GM23338 (cell line): Measurements from ENCODE around the gene CDR2. TPM values are rescaled to one million over a fixed set of nuclear protein-coding genes. Genes with fewer than 3 reads are reported as not detected.

Source experiments
- ATAC-seq: fragments of 200-7000 bp; cut with Tn5 transposase; 3 replicates; pipeline ENCODE4 v1.9.1; 2020
- DNase-seq: peaks from one replicate; pipeline ENCODE4 v3.0.0-alpha.2; 2015; ENCODE audit warnings: low spot score
- H2AFZ ChIP-seq: fragments of 200-600 bp; sonication (generic); 2 replicates; pipeline ENCODE4 v1.8.0; 2016; ENCODE audit warnings: antibody characterized with exemption, mild to moderate bottlenecking, moderate library complexity
- H3F3A ChIP-seq: fragments of 200-600 bp; sonication (generic); replicated peaks from 2 replicates; pipeline ENCODE4 v1.8.0; 2017; ENCODE audit warnings: antibody characterized with exemption, mixed run types, low read depth
- H3K27ac ChIP-seq: fragments of 200-600 bp; sonication (generic); 2 replicates; pipeline ENCODE4 v1.6.1; 2016; ENCODE audit warnings: low read depth
- H3K27me3 ChIP-seq: fragments of 200-600 bp; sonication (generic); 2 replicates; pipeline ENCODE4 v1.8.0; 2016; ENCODE audit warnings: mild to moderate bottlenecking, mixed run types, moderate library complexity; ENCODE audit not compliant: insufficient read depth
- H3K36me3 ChIP-seq: fragments of 200-600 bp; sonication (generic); 2 replicates; pipeline ENCODE4 v1.8.0; 2016; ENCODE audit warnings: mild to moderate bottlenecking; ENCODE audit not compliant: insufficient read depth
- H3K4me1 ChIP-seq: fragments of 200-600 bp; sonication (generic); 2 replicates; pipeline ENCODE4 v1.8.0; 2016; ENCODE audit warnings: mild to moderate bottlenecking, moderate library complexity; ENCODE audit not compliant: insufficient read depth
- H3K4me2 ChIP-seq: fragments of 200-600 bp; sonication (generic); 2 replicates; pipeline ENCODE4 v1.7.1; 2017; ENCODE audit warnings: mixed run types
- H3K4me3 ChIP-seq: fragments of 200-600 bp; sonication (generic); 2 replicates; pipeline ENCODE4 v1.6.1; 2016; ENCODE audit warnings: mixed run types
- H3K79me2 ChIP-seq: fragments of 200-600 bp; sonication (generic); replicated peaks from 2 replicates; pipeline ENCODE4 v1.8.0; 2017; ENCODE audit warnings: mild to moderate bottlenecking; ENCODE audit not compliant: insufficient read depth
- H3K9me2 ChIP-seq: fragments of 200-600 bp; sonication (generic); 2 replicates; pipeline ENCODE4 v1.8.0; 2017; ENCODE audit not compliant: insufficient read depth
- H4K20me1 ChIP-seq: fragments of 200-600 bp; sonication (generic); replicated peaks from 2 replicates; pipeline ENCODE4 v1.8.0; 2017; ENCODE audit warnings: mild to moderate bottlenecking; ENCODE audit not compliant: insufficient read depth
- H3K27ac Mint-ChIP-seq: 2 replicates; pipeline ENCODE4 v1.8.0; 2020; ENCODE audit warnings: inconsistent platforms, mild to moderate bottlenecking, moderate library complexity, mixed read lengths
- H3K27me3 Mint-ChIP-seq: 3 replicates; pipeline ENCODE4 v1.8.0; 2022; ENCODE audit warnings: low read depth, mild to moderate bottlenecking, moderate library complexity, mixed read lengths, inconsistent platforms; ENCODE audit not compliant: insufficient read depth, poor library complexity
- H3K36me3 Mint-ChIP-seq: 3 replicates; pipeline ENCODE4 v1.8.0; 2021; ENCODE audit warnings: low read depth, mild to moderate bottlenecking, inconsistent platforms, moderate library complexity, mixed read lengths
- H3K4me1 Mint-ChIP-seq: 3 replicates; pipeline ENCODE4 v1.8.0; 2020; ENCODE audit warnings: mild to moderate bottlenecking, inconsistent platforms, mixed read lengths
- H3K4me3 Mint-ChIP-seq: 3 replicates; pipeline ENCODE4 v1.8.0; 2021; ENCODE audit warnings: moderate library complexity, mild to moderate bottlenecking, inconsistent platforms, mixed read lengths
- H3K9me3 Mint-ChIP-seq: 3 replicates; pipeline ENCODE4 v1.8.0; 2020; ENCODE audit warnings: moderate library complexity, mild to moderate bottlenecking, inconsistent platforms, mixed read lengths
- CREB1 ChIP-seq: fragments of 250-450 bp; sonication (Bioruptor Pico); IDR thresholded peaks from 2 replicates; pipeline ENCODE4 v1.5.0; 2020; ENCODE audit warnings: low read depth, mild to moderate bottlenecking, moderate library complexity
- CTCF ChIP-seq, 2 experiments: fragments of 200-600 bp in 1 of 2; sonication (generic) in 1 of 2; conservative IDR thresholded peaks; 2 replicates each; pipeline versions ENCODE4 v1.5.1 to v1.6.1; 2016 to 2017; ENCODE audit warnings: antibody characterized with exemption in 2 of 2, low read depth in 2 of 2, mild to moderate bottlenecking in 2 of 2, moderate library complexity in 1 of 2
- ETS1 ChIP-seq: IDR thresholded peaks from 2 replicates; pipeline ENCODE4 v1.6.1; 2016; ENCODE audit warnings: antibody characterized with exemption
- EZH2 ChIP-seq: fragments of 200-600 bp; sonication (generic); IDR thresholded peaks from one replicate; pipeline ENCODE4 v1.8.0; 2017; ENCODE audit warnings: antibody characterized with exemption, mild to moderate bottlenecking, low read depth; ENCODE audit not compliant: unreplicated experiment
- EZH2phosphoT487 ChIP-seq: fragments of 200-600 bp; sonication (generic); IDR thresholded peaks from one replicate; pipeline ENCODE4 v1.8.1; 2018; ENCODE audit warnings: antibody characterized with exemption; ENCODE audit not compliant: unreplicated experiment
- JUNB ChIP-seq: IDR thresholded peaks from one replicate; pipeline ENCODE4 v1.6.1; 2016; ENCODE audit warnings: antibody characterized with exemption; ENCODE audit not compliant: unreplicated experiment
- NANOG ChIP-seq: IDR thresholded peaks from 2 replicates; pipeline ENCODE4 v1.6.1; 2016; ENCODE audit warnings: antibody characterized with exemption, borderline replicate concordance
- POLR2AphosphoS5 ChIP-seq: IDR thresholded peaks from 2 replicates; pipeline ENCODE4 v1.6.1; 2016; ENCODE audit warnings: antibody characterized with exemption, low read depth
- REST ChIP-seq: IDR thresholded peaks from one replicate; pipeline ENCODE4 v1.6.1; 2018; ENCODE audit warnings: antibody characterized with exemption; ENCODE audit not compliant: unreplicated experiment
- STAT1 ChIP-seq: IDR thresholded peaks from one replicate; pipeline ENCODE4 v1.6.1; 2016; ENCODE audit warnings: antibody characterized with exemption; ENCODE audit not compliant: unreplicated experiment
- ZNF114 ChIP-seq: fragments of 250-450 bp; sonication (Bioruptor Pico); IDR thresholded peaks from 2 replicates; pipeline ENCODE4 v1.5.0; 2020; ENCODE audit warnings: mild to moderate bottlenecking, moderate library complexity
- ZNF331 ChIP-seq: fragments of 250-450 bp; sonication (Bioruptor Pico); IDR thresholded peaks from 2 replicates; pipeline ENCODE4 v1.5.0; 2020; ENCODE audit warnings: low read depth, mild to moderate bottlenecking, moderate library complexity
- ZNF462 ChIP-seq: fragments of 250-450 bp; sonication (Bioruptor Pico); IDR thresholded peaks from 2 replicates; pipeline ENCODE4 v1.5.0; 2020; ENCODE audit warnings: mild to moderate bottlenecking, moderate library complexity
- polyA plus RNA-seq: library from polyadenylated mRNA; unstranded; fragments of >200 nt; fragmentation: Nextera tagmentation; extraction: Ambion mirVana; gene quantifications from 2 replicates; pipeline ENCODE4 v1.2.1, GENCODE V29; 2016
- total RNA-seq: library from RNA; depleted of rRNA; stranded (reverse); fragments of >200 nt; shearing (Covaris generic); gene quantifications from 2 replicates; pipeline ENCODE4 v1.2.3, GENCODE V29; 2014

The CDR2 gene
- total and polyA plus RNA-seq, 2 experiments from 2014 or later = 17.7 to 39.3 TPM

- no peaks in the 10 kb centered on the region for H3F3A ChIP-seq
- H3K36me3 Mint-ChIP-seq = no peaks in the 10 kb centered on the region
- H3K9me2 ChIP-seq = no peaks in the 10 kb centered on the region
- H3K79me2 ChIP-seq = no peaks in the 10 kb centered on the region
- no peak overlapping the region for H2AFZ ChIP-seq
- no peaks in the 10 kb centered on the region for H3K9me3 Mint-ChIP-seq
- no peak overlapping the region for H3K4me3 Mint-ChIP-seq
- H3K27ac Mint-ChIP-seq = no peak overlapping the region
- no peaks in the 10 kb centered on the region for H3K36me3 ChIP-seq
- no peaks in the 10 kb centered on the region for H3K4me1 Mint-ChIP-seq
- no peaks in the 10 kb centered on the region for H3K4me1 ChIP-seq
- no peak overlapping the region for H3K4me2 ChIP-seq
- no peak overlapping the region for H3K27ac ChIP-seq
- no peaks in the 10 kb centered on the region for H3K27me3 ChIP-seq
- peaks cover 2% of the 10 kb centered on the region for H3K27me3 Mint-ChIP-seq
- no peaks in the 10 kb centered on the region for H4K20me1 ChIP-seq
- ATAC-seq (no peak), DNase-seq (no peak)
- no peak overlapping the region for H3K4me3 ChIP-seq
- TF ChIP-seq POLR2AphosphoS5 (no peak), CREB1 (CRISPR knock-in tag) (no peak), ZNF462 (no peak), EZH2phosphoT487 (no peak), REST (no peak), ETS1 (no peak), STAT1 (no peak), JUNB (no peak), NANOG (no peak), ZNF331 (CRISPR knock-in tag) (no peak), ZNF114 (CRISPR knock-in tag) (no peak), EZH2 (no peak), CTCF (conservative IDR thresholded peaks at IDR 0.05; ENCODE audit: low read depth in 2 of 2) (no peak)
Observed at GRCh38 chr16:22388101-22388644, 13.8 kb upstream of the CDR2 start.
